Posterior vena cava (tissue), 2 donors: Measurements from ENCODE around the gene STOML2. TPM values are rescaled to one million over a fixed set of nuclear protein-coding genes. Genes with fewer than 3 reads are reported as not detected.

Experiments
- DNase-seq: peaks from one replicate; pipeline ENCODE4 v3.0.0-alpha.2; 2020; ENCODE audit warnings: low spot score
- intact Hi-C, 2 donors: fragments of 100-400 bp; cut with DNase I; formaldehyde crosslinking; loops; one replicate each; pipeline versions ENCODE4 v1.14.1 to v1.14.2; 2022 to 2023
- total RNA-seq, 2 donors: library from RNA; stranded (reverse); fragmentation: NEBNext Ultra II Directional; extraction: Animal tissue kit (Norgen Biotek cat#: 25700); gene quantifications; one replicate each; pipeline ENCODE4 v1.2.1, GENCODE V29; 2021
- donor health status: DM: yes; HTN: yes; CAD: no.
- donor health status: DM: yes; HTN: yes; CAD: no.

Gene STOML2
- total RNA-seq, 2 donors from 2014 or later = 67.9 to 71.6 TPM

DNA sequence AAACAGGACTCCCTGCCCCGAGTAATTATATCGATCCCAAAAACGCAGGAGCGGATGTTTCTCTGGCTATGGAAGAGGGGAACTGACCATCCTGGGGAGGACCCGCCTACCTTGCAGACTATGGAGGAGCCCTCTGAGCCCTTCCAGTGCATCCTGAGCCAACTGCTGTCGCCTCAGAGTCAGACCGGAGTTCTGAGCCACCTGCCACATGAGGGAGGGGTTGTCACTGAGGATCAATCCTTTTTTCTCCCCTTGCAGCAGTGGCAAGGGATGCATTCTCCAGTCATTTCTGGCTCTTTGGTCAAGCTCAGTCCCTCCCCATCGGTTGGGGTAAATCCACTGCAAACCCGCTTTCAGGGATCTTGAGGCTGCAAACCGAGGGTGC lies 23.9 kb downstream of the STOML2 start:
- intact Hi-C loops = no loop called here
- DNase-seq = peak; percentile 32

DNA sequence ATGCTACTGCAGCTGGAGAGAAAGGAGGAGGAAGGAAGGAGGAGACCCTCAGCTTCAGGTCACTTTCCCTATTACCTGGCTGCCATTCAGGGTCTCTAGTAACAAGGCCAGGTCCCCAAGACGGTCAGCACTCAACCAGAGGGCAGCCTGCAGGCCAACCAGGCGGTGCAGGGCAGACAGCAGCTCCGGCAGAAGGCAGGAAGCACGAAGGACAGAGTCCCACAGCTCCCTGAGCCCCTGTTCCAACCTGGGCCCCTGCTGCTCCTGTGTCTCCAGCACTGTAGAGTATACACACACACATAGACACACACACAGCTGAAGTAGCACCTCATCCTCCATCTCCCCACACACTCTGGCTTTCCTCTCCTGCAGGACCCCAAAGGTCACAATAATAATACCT lies 24.9 kb downstream of the STOML2 start:
- intact Hi-C loops = no loop called here
- DNase-seq = peak; percentile 30

DNA sequence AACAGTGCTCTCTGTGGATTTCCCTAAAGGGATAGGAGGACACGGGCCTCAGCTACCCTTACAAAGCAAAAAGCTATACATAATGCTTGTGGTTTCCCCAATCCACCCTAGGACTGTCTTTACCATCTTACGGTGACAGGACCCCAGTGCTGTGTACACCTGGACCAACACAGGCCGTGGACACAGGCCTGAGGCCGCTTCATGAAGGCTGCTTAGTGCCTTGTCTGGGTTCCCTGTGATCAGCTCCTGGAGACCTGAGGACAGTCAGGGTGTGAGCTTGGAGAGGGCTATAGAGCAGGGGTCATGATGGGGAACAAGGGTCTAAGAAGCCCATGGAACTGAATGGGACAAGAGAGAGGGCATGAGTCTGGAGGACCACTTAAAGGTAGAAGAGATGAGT lies 26.1 kb downstream of the STOML2 start:
- intact Hi-C loops = no loop called here

DNA sequence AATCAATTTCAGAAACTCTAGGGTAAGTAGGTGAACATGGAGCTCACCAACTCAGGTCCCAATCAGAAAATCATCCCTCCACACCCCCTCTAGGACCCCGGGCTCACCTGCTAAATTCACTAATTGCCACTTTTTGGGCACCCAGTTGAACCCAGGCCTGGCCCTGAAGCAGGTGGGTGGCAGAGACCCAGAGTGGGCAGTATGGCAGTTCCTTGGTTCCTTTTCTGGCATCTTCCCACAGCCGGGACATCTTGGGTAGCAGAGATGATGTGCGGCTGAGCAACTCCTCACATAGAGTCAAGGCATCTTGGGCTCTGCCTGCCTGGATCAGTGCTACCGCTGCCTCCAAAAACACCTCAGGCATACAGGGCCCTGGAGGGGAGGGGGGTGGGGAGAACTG lies 27.6 kb downstream of the STOML2 start:
- DNase-seq = peak; percentile 55
- intact Hi-C loops = no loop called here

More for the DNA sequence above, 26.1 kb downstream of the STOML2 start:
- DNase-seq = peak; percentile 19

DNA sequence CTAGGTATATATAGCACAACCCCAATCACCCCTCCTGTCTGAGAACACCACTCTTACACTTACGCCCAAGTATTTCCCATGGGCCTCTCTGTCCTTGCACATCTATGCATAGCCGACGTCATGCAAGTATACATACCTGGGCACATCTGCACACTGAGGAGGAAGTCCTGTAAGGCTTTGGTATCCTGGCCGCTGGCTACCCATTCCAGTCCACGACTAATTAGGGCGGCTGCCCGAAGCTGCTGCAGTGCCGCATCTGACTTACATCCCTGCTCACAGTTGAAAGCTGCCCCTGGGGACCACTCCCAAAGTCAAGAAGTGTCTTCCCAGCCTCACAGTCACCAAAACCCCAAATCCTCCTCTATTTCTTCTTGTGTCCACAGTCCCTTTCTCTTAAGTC lies 28.1 kb downstream of the STOML2 start:
- intact Hi-C loops = no loop called here
- DNase-seq = peak; percentile 60

DNA sequence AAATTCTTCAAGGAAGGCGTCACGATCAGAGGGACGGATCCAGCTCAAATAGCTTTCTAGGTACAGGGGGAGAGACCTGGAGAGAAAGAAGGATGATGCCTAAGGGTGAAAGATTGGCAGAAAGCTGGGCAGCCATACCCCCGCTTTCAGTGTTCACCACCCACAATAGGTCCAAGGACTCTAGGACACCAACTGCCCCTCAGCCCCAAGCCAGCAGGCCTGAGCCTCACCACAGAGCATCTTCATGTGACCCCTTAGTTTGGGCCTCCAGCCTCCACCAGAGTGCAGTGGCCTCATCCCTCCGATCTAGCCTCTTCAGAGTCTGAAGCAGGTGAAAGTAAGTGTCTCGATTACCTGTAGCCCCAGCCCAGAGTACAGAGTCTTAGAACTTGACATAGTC lies 28.8 kb downstream of the STOML2 start:
- intact Hi-C loops = no loop called here
- DNase-seq = peak; percentile 37

DNA sequence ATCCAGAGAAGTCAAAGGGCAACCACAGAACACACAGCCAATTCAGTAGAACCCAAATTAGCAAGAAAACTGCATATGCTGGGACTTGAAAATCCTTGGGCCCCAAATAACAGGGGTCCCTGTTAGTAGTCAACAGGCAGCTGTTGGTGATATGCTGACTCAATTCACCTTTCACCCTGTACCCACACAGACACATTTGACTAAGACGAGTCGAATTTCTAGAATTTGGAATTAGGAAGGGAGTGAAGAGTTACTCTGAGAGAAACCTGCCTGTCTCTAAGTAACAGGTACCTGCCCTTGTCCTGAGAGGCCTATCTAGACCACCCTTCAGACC lies 29.7 kb downstream of the STOML2 start:
- intact Hi-C loops = no loop called here
- DNase-seq = no peak

DNA sequence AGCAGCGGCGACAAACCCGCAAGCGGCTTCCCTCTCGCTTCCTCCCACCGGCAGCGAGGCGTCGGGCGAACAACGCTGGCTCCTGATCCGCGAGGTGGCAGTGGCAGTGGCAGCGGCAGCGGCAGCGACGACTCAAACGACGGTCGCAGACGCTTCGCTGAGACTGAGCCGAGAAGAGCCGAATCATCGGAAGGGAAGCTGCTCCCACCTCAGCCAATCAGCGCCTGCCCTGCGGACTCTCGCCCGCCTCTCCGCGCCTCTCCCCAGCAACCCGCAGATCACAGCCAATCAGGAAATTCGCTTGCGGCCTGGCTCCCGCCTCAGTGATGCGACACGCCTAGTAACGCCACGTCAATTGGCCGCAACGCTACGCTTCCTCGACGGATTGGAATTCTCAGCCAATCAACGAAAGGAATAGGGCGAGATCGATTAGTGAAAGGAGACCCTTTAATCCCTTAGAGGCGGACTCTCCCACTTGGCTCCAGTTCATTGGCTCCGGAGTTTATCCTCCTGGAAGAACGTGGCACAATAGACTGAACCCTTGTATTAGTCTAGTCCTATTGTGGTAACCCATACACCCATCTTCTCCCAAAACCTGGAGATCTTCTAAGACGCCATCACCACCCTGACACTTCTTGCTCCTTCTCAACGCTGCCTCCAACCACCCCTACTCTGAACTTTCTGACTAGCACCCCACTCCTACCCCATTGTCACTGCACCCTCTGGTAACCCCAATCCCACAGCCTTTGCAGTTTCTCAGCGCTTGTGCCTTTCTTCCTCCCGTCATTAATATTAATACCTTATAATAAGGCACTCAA lies 30.3 kb downstream of the STOML2 start, which contains the start of gene VCP:
VCP (minus strand) TSS at position 165 of the 818 bp plus-strand sequence. CDS start 272 bp downstream, outside the sequence.
- intact Hi-C loops = no loop called here
- peak; percentile 99 for DNase-seq

DNA sequence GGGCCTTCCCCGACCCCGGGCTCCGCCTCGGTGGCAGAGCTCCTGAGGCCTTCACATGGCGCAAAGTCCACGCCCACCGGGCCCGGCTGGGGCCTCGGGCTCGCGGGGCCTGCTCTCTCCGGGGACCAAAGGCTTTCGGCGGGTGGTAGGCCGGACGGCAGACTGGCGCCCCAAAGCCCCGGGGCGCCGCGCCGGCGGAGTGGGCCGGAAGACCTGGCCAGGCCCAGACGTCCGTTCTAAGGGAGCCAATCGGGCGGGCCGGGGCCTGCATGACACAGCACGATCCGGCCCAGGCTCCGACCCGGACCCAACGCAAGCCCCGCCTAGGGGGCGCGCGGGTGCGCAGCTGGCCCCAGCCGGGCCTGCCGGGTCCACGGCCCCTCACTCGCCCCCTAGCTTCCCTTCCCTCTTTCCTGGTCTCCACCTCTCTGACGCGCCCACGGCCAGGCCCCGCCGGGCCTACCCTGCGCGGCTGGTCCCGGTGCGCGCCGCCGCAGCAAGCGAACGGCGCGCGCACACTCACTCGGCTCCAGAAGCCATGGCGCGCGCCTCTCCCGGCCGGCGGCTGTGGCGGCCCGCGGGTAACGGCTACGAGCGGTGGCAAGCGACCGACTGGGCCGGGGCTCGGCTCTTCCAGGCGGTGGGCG lies 31.0 kb downstream of the STOML2 start:
- DNase-seq = peak; percentile 95
- intact Hi-C loops = no loop called here

DNA sequence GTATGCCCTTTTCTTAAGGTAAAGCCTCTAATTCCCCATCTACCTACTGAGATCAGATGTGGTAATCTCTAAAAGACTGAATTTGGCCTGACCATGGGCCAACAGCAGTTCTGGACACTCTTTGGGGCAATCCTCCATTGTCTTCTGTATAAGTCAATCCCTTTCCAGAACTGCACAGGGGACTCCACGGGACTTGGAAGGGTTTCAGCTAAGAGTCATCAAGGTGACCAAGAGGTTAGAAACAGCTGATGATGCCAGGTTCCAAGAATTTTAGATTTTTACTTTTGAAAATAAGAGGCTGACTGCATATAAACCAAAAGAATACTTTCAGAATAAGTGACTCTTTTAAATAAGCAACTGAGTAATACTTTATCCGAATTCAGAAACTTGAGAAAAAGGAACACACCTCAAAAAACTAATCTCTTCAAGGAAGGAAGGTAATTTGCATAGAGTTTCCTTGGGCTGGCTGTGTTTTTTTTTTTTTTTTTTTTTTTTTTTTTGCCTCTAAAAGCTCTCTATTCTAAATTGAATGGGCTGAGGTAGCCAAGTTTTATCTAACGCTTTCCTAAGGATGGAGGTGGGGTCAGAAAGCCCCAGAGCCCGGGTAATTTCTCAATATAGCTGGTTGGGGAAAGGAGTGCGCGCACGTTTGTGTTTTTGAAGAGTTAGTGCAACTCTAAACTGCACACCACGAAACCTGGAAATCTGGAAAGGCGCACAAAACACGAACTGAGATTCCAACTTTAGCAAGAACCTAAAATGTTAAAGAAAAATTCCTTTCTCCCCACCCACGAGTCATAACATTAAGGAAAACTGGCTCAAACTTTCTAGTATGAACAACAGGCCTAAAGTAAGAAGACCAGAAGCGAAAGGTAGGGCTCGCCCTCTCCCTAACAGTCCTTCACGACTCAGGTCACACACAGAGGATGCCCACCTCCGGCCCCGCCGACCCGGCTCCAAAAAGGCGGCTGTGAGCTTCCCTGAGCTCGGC lies 31.8 kb downstream of the STOML2 start:
- intact Hi-C loops = loop anchor here in 1 of 2 donors (1.0 kb wide), 1 partner anchor 9 kb away; no protein-coding TSS in a partner anchor
- no peak for DNase-seq

DNA sequence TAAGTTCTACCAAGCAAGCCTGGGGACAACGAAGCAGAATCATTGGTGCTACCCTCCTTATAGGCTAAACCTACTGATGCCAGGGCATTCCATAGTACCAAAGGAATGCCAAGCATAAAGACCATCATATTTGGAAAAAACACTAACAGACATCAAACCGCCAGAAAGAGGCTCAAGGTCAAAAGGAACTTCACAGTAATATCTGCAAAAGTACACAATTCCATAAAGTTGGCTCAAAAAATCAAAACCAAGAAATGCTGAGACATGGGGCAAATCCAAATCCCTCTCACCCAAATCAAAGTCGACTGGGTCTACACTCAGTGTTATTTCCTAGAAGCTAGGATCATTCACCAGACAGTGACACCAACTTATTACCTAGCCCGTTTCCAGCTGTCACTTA lies 33.9 kb downstream of the STOML2 start:
- DNase-seq = no peak
- intact Hi-C loops = no loop called here

DNA sequence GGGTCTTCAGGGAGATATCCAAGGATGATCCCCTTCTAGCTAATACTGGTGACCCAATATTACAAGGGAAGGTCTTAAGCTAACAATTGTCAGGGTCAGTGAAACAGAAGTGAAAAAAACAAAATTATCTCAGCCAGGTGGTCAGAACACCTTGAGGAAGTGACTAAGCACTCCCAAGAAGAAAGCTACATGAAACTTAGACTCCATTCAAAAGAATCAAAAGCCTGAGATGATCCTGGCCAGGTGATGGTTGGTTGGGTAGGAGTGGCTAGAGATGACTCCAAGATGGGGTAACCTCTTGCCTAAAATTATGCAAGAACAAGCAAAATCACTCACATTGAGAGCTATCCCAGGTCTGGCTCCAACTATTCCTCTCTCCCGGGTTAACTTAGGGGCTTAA lies 35.9 kb downstream of the STOML2 start:
- intact Hi-C loops = no loop called here
- DNase-seq = no peak

DNA sequence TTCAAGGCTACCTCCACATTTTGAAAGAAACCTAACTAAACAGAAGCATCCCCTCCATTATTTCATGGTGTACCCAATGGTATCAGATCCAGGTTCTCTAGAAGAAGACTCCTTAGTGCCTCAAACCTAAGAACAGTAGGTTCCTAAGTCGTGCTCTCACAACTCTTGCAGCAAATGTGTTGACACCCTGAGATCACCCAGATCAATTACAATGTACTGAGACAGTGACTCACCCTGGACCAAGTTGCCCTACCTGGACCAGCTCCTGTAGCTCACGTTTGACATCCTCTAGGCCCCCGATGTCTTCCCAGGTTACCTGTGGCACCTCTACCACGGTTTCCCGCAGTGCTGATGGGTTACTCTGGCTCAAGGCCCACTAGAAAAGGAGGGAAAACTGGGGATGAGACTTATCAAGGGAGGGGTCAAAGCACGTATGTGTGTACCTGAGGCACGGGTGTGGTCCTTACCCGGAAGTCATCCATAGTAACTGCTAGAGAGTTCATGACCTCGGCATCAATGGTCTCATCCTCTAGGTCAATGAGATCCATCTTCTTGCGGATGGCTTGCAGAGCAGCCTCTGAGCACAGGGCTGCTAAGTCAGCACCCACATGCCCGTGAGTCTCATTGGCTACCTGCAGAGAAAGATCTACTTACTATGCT lies 42.3 kb downstream of the STOML2 start:
- intact Hi-C loops = no loop called here

DNA sequence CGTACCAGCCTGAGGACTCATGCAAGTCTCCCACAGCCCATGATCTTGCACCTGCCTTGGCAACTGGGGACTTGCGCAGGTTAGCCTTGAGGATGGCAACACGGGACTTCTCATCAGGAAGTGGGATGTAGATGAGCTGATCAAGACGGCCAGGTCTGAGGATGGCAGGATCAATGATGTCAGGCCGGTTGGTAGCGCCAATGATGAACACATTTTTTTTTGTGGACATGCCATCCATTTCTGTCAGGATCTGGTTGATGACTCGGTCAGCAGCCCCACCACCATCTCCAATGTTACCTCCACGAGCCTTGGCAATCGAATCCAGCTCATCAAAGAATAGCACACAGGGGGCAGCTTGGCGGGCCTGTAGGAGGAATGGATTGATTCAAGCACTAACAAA lies 43.5 kb downstream of the STOML2 start:
- intact Hi-C loops = no loop called here
- DNase-seq = no peak

More for the DNA sequence above, 42.3 kb downstream of the STOML2 start:
- no peak for DNase-seq

DNA sequence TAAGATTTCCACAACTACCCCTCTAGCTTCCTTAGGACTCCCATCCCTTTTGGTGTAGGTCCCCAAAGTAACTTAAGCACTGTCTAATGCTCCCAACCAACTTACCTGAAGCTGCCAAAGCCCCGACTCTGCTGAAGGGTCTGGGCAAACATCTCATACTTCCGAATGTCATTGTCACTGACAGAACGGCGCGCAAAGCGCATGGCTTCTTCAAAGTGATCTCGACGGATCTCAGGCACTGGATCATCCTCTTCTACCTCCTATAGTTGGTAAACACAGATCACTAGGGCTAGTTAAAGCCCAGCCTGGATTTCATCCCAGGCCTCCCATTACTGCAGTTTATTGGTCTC lies 45.7 kb downstream of the STOML2 start:
- DNase-seq = no peak
- intact Hi-C loops = no loop called here

DNA sequence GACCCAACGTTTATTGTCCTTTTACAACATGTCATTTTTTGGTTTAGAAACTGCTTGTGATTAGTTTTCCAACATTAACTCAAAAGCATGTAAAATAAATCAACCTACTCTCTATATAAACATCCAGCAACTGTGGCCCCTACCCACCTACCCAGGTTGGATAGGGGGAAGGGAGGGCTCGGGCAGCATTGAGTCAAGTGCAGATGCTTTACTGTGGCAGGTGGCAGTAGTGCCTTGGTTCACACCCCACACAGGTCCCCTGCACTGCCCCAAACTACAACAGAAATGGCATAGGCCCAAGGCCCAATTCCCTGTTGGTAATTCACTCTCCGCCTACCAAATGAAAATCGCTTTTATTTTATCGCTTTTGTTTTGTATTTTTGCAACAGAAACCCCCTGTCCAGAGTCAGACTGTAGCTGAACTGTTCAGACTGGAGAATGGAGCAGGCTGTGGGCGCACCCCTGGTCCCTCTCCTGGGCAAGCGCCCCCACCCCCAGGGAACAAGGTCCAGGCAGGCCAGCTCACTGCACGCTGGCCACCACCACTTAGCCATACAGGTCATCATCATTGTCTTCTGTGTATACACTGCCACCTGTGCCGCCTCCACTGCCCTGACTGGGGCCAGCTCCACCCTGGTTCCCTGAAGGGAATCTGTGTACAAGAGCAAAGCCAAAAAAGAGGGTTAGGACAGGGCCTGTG lies 46.2 kb downstream of the STOML2 start:
- intact Hi-C loops = no loop called here

DNA sequence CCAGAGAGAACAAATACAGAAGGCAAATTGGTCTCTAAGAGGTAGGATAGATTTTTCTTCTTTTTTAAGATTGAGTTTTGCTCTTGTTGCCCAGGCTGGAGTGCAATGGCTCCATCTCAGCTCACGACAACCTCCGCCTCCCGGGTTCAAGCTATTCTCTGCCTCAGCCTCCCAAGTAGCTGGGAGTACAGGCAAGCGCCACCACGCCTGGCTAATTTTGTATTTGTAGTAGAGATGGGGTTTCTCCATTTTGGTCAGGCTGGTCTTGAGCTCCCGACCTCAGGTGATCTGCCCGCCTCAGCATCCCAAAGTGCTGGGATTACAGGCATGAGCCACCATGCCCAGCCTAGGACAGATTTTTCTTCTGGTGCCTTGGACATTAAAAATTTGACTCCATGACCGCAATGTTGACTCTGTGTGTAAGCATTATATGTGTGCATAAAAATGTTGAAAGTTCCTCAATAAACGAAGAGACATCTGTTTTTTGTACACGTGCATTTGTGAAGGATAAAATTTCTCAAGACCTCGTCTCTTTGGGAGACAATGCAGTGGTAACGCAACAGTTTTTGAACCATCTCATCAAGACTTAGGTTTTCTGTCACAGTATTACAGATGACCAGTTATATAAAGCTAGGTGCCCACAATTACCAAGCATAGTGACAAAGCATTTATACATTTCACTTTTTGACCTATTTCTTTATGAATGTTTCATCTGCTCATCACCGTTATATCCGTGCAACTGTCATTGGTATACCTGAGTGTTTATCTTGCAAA lies 47.9 kb downstream of the STOML2 start:
- intact Hi-C loops = loop anchor here in 1 of 2 donors (5.0 kb wide), 1 partner anchor 598 kb away; the partner anchor contains the start of genes DNAI1 and FAM219A
- no peak for DNase-seq

More for the DNA sequence above, 46.2 kb downstream of the STOML2 start:
- no peak for DNase-seq
